Endothelial cell of umbilical vein (primary cell): Measurements from ENCODE around the gene PLEKHA3. TPM values are rescaled to one million over a fixed set of nuclear protein-coding genes. Genes with fewer than 3 reads are reported as not detected.

Experiments
- BruUV-seq: library from RNA; stranded (reverse); fragments of 400-500 nt; replicated peaks from 2 replicates; lab custom pipeline; 2021; lab: Mats Ljungman, UMichigan
- CTCF ChIA-PET: fragments of 300-600, 350-600 bp; sonication (Branson Sonifier 250); formaldehyde crosslinking; loops from one replicate; lab custom pipeline; 2021; ENCODE audit warnings: antibody characterized with exemption, inconsistent platforms; lab: Charles Lee
- POLR2A ChIA-PET: fragments of 300-600, 350-600 bp; sonication (Branson Sonifier 250); formaldehyde crosslinking; loops from one replicate; lab custom pipeline; 2021; ENCODE audit warnings: antibody characterized with exemption, inconsistent platforms; lab: Charles Lee
- DNase-seq: peaks from one replicate; pipeline ENCODE4 v3.0.0-alpha.2; 2011; ENCODE audit warnings: low read depth, low spot score
- FAIRE-seq: peaks from 2 replicates; lab custom pipeline; 2011; peaks lifted over from hg19 to GRCh38; lab: Jason Lieb, UNC
- H2AFZ ChIP-seq: 2 replicates; pipeline ENCODE4 v1.6.0; 2012; ENCODE audit warnings: low read depth, low read length, control low read depth, inconsistent platforms
- H3K27ac ChIP-seq: 2 replicates; pipeline ENCODE4 v1.5.1; 2011; ENCODE audit warnings: low read depth, mild to moderate bottlenecking, control low read depth, low read length, moderate library complexity; ENCODE audit not compliant: insufficient read depth
- H3K27me3 ChIP-seq, 2 experiments: 2 replicates each; pipeline versions ENCODE4 v1.6.0 to v1.6.1; 2011; ENCODE audit warnings: low read length in 2 of 2, mixed read lengths in 1 of 2; ENCODE audit not compliant: control insufficient read depth in 2 of 2, insufficient read depth in 2 of 2
- H3K36me3 ChIP-seq, 2 experiments: 2 replicates in 1 of 2; 3 replicates in 1 of 2; pipeline ENCODE4 v1.5.1; 2011; ENCODE audit warnings: low read length in 2 of 2, mild to moderate bottlenecking in 1 of 2, moderate library complexity in 1 of 2; ENCODE audit not compliant: control insufficient read depth in 2 of 2, insufficient read depth in 2 of 2; ENCODE audit errors: extremely low read depth in 1 of 2
- H3K4me1 ChIP-seq: 3 replicates; pipeline ENCODE4 v1.5.1; 2011; ENCODE audit warnings: mild to moderate bottlenecking, low read length; ENCODE audit not compliant: control insufficient read depth, insufficient read depth; ENCODE audit errors: extremely low read depth
- H3K4me2 ChIP-seq: 2 replicates; pipeline ENCODE4 v1.6.1; 2011; ENCODE audit warnings: low read length, control low read depth, mixed read lengths; ENCODE audit not compliant: insufficient read depth
- H3K4me3 ChIP-seq, 3 experiments: fragments of 200-600 bp in 1 of 3; sonication (generic), shearing (Covaris generic) in 1 of 3; replicated peaks in 1 of 3; 2 replicates each; pipeline ENCODE4 v1.5.1; 2011 to 2016; ENCODE audit warnings: control low read depth in 3 of 3, low read length in 3 of 3, mild to moderate bottlenecking in 2 of 3, inconsistent platforms in 1 of 3, low read depth in 1 of 3, moderate library complexity in 1 of 3; ENCODE audit not compliant: insufficient read depth in 1 of 3
- H3K79me2 ChIP-seq: 2 replicates; pipeline ENCODE4 v1.6.0; 2012; ENCODE audit warnings: low read length, inconsistent platforms; ENCODE audit not compliant: control insufficient read depth, insufficient read depth
- H3K9ac ChIP-seq: replicated peaks from 2 replicates; pipeline ENCODE3; 2011; ENCODE audit warnings: low read length, control low read depth; ENCODE audit not compliant: insufficient read depth; ENCODE audit errors: extremely low read depth
- H3K9me1 ChIP-seq: replicated peaks from 3 replicates; pipeline ENCODE4 v1.6.0; 2011; ENCODE audit warnings: mild to moderate bottlenecking, low read length; ENCODE audit not compliant: control insufficient read depth, insufficient read depth; ENCODE audit errors: extremely low read depth
- H3K9me3 ChIP-seq: replicated peaks from 2 replicates; pipeline ENCODE4 v1.5.1; 2012; ENCODE audit warnings: low read length, inconsistent platforms; ENCODE audit not compliant: control insufficient read depth, insufficient read depth
- H4K20me1 ChIP-seq: replicated peaks from 2 replicates; pipeline ENCODE3; 2011; ENCODE audit warnings: mild to moderate bottlenecking, low read length; ENCODE audit not compliant: control insufficient read depth, insufficient read depth; ENCODE audit errors: extremely low read depth
- FOS ChIP-seq: IDR thresholded peaks from 2 replicates; pipeline ENCODE4 v1.6.1; 2011; ENCODE audit warnings: mild to moderate bottlenecking, low read length, moderate library complexity, borderline replicate concordance; ENCODE audit not compliant: insufficient read depth
- GATA2 ChIP-seq: IDR thresholded peaks from 2 replicates; pipeline ENCODE4 v1.7.0; 2011; ENCODE audit warnings: low read depth, mild to moderate bottlenecking, moderate library complexity, mixed read lengths, low read length; ENCODE audit not compliant: insufficient read length, insufficient read depth
- JUN ChIP-seq: IDR thresholded peaks from 2 replicates; pipeline ENCODE4 v1.6.1; 2011; ENCODE audit warnings: borderline replicate concordance, low read depth; ENCODE audit not compliant: insufficient read length, insufficient read depth
- MAX ChIP-seq: IDR thresholded peaks from 2 replicates; pipeline ENCODE4 v1.6.1; 2011; ENCODE audit not compliant: insufficient read depth, insufficient read length
- POLR2A ChIP-seq: IDR thresholded peaks from 2 replicates; pipeline ENCODE4 v1.6.1; 2012; ENCODE audit warnings: low read depth, mild to moderate bottlenecking, control low read depth, low read length
- POLR2AphosphoS5 ChIP-seq: IDR thresholded peaks from 2 replicates; pipeline ENCODE4 v1.6.1; 2012; ENCODE audit warnings: low read depth, mild to moderate bottlenecking, control low read depth, low read length, moderate library complexity; ENCODE audit not compliant: insufficient read depth
- dilution Hi-C: fragments of 300-500 bp; cut with MboI; formaldehyde crosslinking; loops from one replicate; pipeline ENCODE4 v1.15.0; 2019; ENCODE audit warnings: low sequenced_read_pairs; ENCODE audit not compliant: extremely low pct_ligation_motif_present
- intact Hi-C: fragments of 100-400 bp; cut with micrococcal nuclease; formaldehyde crosslinking; loops from one replicate; pipeline ENCODE4 v1.10.0; 2022
- polyA plus RNA-seq, 4 experiments: library from polyadenylated mRNA; depleted of rRNA in 3 of 4; stranded (reverse) in 3 of 4; unstranded in 1 of 4; fragments of >200 nt; gene quantifications; 2 replicates each; pipeline versions ENCODE4 v1.2.1 to v1.2.3, GENCODE V29; 2011 to 2012; ENCODE audit warnings: missing spikeins in 1 of 4
- total RNA-seq: library from RNA; stranded (reverse); gene quantifications from 2 replicates; pipeline ENCODE4 v1.2.3, GENCODE V29; 2021
- TF ChIP-seq, protein P1 (sequence below), 2 donors: IDR thresholded peaks; 1 replicate in 1 of 2; 2 replicates in 1 of 2; pipeline ENCODE4 v1.5.1; 2011; ENCODE audit warnings: low read length in 2 of 2, mild to moderate bottlenecking in 2 of 2, moderate library complexity in 2 of 2, control low read depth in 1 of 2, inconsistent platforms in 1 of 2, low read depth in 1 of 2; ENCODE audit not compliant: insufficient read depth in 1 of 2; ENCODE audit errors: extremely low read depth in 1 of 2

PLEKHA3 gene
- total and polyA plus RNA-seq, 2 donors (not counting 3 experiments of a cell fraction or from before 2014, with no cell fraction given), result 4.1 to 24.6 TPM

- TF ChIP-seq, protein P1, sequence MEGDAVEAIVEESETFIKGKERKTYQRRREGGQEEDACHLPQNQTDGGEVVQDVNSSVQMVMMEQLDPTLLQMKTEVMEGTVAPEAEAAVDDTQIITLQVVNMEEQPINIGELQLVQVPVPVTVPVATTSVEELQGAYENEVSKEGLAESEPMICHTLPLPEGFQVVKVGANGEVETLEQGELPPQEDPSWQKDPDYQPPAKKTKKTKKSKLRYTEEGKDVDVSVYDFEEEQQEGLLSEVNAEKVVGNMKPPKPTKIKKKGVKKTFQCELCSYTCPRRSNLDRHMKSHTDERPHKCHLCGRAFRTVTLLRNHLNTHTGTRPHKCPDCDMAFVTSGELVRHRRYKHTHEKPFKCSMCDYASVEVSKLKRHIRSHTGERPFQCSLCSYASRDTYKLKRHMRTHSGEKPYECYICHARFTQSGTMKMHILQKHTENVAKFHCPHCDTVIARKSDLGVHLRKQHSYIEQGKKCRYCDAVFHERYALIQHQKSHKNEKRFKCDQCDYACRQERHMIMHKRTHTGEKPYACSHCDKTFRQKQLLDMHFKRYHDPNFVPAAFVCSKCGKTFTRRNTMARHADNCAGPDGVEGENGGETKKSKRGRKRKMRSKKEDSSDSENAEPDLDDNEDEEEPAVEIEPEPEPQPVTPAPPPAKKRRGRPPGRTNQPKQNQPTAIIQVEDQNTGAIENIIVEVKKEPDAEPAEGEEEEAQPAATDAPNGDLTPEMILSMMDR (IDR thresholded peaks at IDR 0.05; ENCODE audit: extremely low read depth in 1 of 2, insufficient read depth in 1 of 2, low read depth in 1 of 2, low read length in 2 of 2), result no peak
- no peak for TF ChIP-seq GATA2
- no peak for TF ChIP-seq FOS
- BruUV-seq, result no TSS peak
- no peaks in the 10 kb centered on the region for H4K20me1 ChIP-seq
- CTCF ChIA-PET, result no interaction called here
- no peaks in the 10 kb centered on the region for H3K27me3 ChIP-seq
- peaks cover 8% of the 10 kb centered on the region for H3K79me2 ChIP-seq
- intact Hi-C loops (no loop called here), dilution Hi-C loops (no loop called here)
- H3K36me3 ChIP-seq, result peaks cover 0 to 4% of the 10 kb centered on the region in 2 experiments
- no peak overlapping the region for H3K4me2 ChIP-seq
- H3K4me1 ChIP-seq, result no peaks in the 10 kb centered on the region
- no peaks in the 10 kb centered on the region for H3K9me1 ChIP-seq
- H3K9me3 ChIP-seq, result no peaks in the 10 kb centered on the region
- H2AFZ ChIP-seq, result no peak overlapping the region
- FAIRE-seq (no peak), DNase-seq (no peak)
- POLR2A ChIA-PET, result no interaction called here
- no peak overlapping the region for H3K27ac ChIP-seq
- H3K4me3 ChIP-seq, result no peak overlapping the region
- no peak overlapping the region for H3K9ac ChIP-seq
These were observed 49.9 kb downstream of the PLEKHA3 start for GRCh38 chr2:178530131-178530530.

DNA sequence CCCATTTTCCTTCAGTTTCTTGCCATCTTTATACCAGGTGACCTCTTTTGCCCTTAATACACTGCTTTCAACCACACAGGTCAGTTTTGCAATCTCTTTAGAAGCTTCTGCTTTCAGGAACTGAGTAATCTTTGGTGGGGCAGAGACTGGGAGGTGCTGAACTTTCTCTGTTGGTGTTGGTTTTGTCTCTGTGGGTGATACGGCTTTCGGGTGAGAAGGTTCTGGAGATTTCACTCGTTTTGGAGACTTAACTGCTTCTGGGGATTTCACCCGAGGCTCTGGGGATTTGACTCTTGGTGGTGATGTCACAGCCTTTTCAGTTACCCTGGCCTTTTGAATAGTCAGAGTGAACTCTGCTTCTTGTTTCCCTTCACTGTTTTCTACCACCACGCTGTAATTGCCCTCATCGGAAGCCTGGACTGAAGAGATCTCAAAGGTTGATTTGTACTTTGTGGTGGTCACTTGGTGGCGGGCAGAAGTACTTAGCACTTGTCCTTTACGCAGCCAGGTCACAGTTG, 50.4 kb downstream of the PLEKHA3 start:
- DNase-seq (no peak), FAIRE-seq (no peak)
- Histone ChIP-seq H3K36me3 (peaks cover 0 to 4% of the 10 kb centered on the region in 2 experiments), H3K27ac (no peak overlapping the region), H2AFZ (no peak overlapping the region), H3K9me3 (no peaks in the 10 kb centered on the region), H3K79me2 (peaks cover 8% of the 10 kb centered on the region), H3K4me1 (no peaks in the 10 kb centered on the region), H3K9me1 (no peaks in the 10 kb centered on the region), H3K27me3 (no peaks in the 10 kb centered on the region), H4K20me1 (no peaks in the 10 kb centered on the region), H3K9ac (no peak overlapping the region), H3K4me2 (no peak overlapping the region), H3K4me3 (no peak overlapping the region)
- CTCF ChIA-PET, result no interaction called here
- TF ChIP-seq FOS, result no peak
- TF ChIP-seq, protein P1 (IDR thresholded peaks at IDR 0.05; ENCODE audit: extremely low read depth in 1 of 2, insufficient read depth in 1 of 2, low read depth in 1 of 2, low read length in 2 of 2), result no peak
- TF ChIP-seq POLR2AphosphoS5, result no peak
- no peak for TF ChIP-seq JUN
- no peak for TF ChIP-seq MAX
- no peak for TF ChIP-seq POLR2A
- POLR2A ChIA-PET, result no interaction called here
- intact Hi-C loops (no loop called here), dilution Hi-C loops (no loop called here)
- BruUV-seq, result no TSS peak
